ENCODE measurements around the gene MCM10. TPM values are rescaled to one million over a fixed set of nuclear protein-coding genes. Genes with fewer than 3 reads are reported as not detected.
"Not testable (repeated sequence)": the region's sequence is repeated elsewhere in the genome, so short reads cannot be mapped to it uniquely, and the experiment has no call there.

Gene MCM10
- total and polyA plus RNA-seq, 2 donors = 0.27 to 15.7 TPM

DNA sequence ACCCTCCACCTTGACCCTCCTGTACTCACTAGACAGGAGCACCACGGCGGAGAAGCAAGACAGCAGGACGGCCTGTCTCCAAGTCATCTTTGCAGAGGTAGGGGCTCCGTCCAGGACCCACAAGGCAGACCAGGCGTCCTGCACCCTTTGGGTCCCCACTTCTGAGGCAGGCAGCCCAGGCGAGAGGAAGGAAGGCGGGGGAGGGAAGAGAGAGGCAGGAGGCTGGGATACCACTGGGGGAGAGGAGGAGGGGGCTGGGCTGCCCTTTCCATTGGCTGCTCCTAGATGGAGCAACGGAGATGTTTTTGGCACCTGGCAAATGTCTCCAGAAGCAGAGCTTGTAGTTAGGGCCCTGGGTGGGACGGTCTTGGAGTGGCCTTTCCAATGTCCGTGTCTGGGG lies 72.8 kb downstream of the MCM10 start, which contains the start of gene UCMA:
Gene UCMA (minus strand): TSS at position 203 of the 400 bp plus-strand sequence. CDS start 116 bp downstream, at position 87.
- H3K36me3 ChIP-seq (ENCODE audit: control insufficient read depth in 2 of 2, insufficient read depth in 2 of 2, low read length in 1 of 2) = no peaks in the 10 kb centered on the region
- no peak within 1 kb of the TSS for H3K4me3 ChIP-seq (ENCODE audit: low read length in 2 of 2)
- no peak within 1 kb of the TSS for H3K27ac ChIP-seq (ENCODE audit: low read depth in 1 of 2, low read length in 1 of 2)
- WGBS = 82% methylated on average over 10 of the region's 10 CpGs
- no peaks in the 10 kb centered on the region for H3K9me3 ChIP-seq (ENCODE audit: control insufficient read depth in 2 of 2, insufficient read depth in 1 of 2, low read length in 1 of 2)
- DNase-seq (ENCODE audit: low read depth in 6 of 9, low spot score in 9 of 9) = no peak
- no peaks in the 10 kb centered on the region for H3K4me1 ChIP-seq (ENCODE audit: control insufficient read depth in 2 of 2, insufficient read depth in 2 of 2, low read length in 2 of 2)
- H3K27me3 ChIP-seq (ENCODE audit: control insufficient read depth in 2 of 2, insufficient read depth in 1 of 2, low read length in 1 of 2) = peaks cover 0 to 5% of the 10 kb centered on the region in 2 donors

DNA sequence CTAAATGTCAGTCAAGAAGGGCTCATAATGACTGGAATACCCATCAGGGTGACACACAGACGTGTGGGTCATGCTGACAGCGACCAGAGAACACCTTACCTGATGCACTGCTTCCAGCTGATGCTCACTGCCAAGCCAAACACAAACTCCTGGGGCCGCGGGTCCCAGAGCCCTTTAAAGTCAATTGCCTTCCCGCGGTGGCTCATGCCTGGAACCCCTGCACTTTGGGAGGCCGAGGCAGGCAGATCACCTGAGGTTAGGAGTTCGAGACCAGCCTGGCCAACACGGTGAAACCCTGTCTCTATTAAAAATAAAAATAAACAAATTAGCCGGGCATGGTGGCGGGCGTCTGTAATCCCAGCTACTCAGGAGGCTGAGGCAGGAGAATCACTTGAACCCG lies 73.4 kb downstream of the MCM10 start:
- not testable (repeated sequence) for DNase-seq (ENCODE audit: low read depth in 6 of 9, low spot score in 9 of 9); H3K27ac ChIP-seq (ENCODE audit: low read depth in 1 of 2, low read length in 1 of 2); H3K27me3 ChIP-seq (ENCODE audit: control insufficient read depth in 2 of 2, insufficient read depth in 1 of 2, low read length in 1 of 2); H3K4me3 ChIP-seq (ENCODE audit: low read length in 2 of 2); H3K36me3 ChIP-seq (ENCODE audit: control insufficient read depth in 2 of 2, insufficient read depth in 2 of 2, low read length in 1 of 2); H3K4me1 ChIP-seq (ENCODE audit: control insufficient read depth in 2 of 2, insufficient read depth in 2 of 2, low read length in 2 of 2); H3K9me3 ChIP-seq (ENCODE audit: control insufficient read depth in 2 of 2, insufficient read depth in 1 of 2, low read length in 1 of 2)
- WGBS = 94% methylated on average over 13 of the region's 13 CpGs

DNA sequence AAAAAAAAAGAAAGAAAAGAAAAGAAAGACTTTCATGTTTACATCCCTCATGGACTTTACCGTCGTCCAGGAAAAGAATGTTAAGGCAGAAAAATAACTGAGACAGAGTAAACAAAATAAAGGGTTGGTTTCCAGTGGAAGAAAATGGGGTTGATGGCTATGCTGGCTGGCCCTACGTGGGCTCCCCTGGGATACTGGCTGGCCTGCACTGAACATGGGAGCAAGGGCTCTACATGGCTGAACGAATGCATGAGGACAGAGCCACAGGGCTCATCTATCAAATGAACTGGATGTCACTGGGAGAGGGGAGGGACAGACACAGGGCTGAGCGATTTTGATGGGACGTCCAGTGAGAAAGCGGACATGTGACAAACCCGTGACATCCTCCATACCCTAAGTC lies 75.3 kb downstream of the MCM10 start:
- no peak for DNase-seq (ENCODE audit: low read depth in 6 of 9, low spot score in 9 of 9)
- no peaks in the 10 kb centered on the region for H3K4me1 ChIP-seq (ENCODE audit: control insufficient read depth in 2 of 2, insufficient read depth in 2 of 2, low read length in 2 of 2)
- peaks cover 0 to 5% of the 10 kb centered on the region in 2 donors for H3K27me3 ChIP-seq (ENCODE audit: control insufficient read depth in 2 of 2, insufficient read depth in 1 of 2, low read length in 1 of 2)
- H3K36me3 ChIP-seq (ENCODE audit: control insufficient read depth in 2 of 2, insufficient read depth in 2 of 2, low read length in 1 of 2) = no peaks in the 10 kb centered on the region
- H3K9me3 ChIP-seq (ENCODE audit: control insufficient read depth in 2 of 2, insufficient read depth in 1 of 2, low read length in 1 of 2) = no peaks in the 10 kb centered on the region
- 93% methylated on average over 8 of the region's 8 CpGs for WGBS
- no peak overlapping the region for H3K27ac ChIP-seq (ENCODE audit: low read depth in 1 of 2, low read length in 1 of 2)
- H3K4me3 ChIP-seq (ENCODE audit: low read length in 2 of 2) = no peak overlapping the region

DNA sequence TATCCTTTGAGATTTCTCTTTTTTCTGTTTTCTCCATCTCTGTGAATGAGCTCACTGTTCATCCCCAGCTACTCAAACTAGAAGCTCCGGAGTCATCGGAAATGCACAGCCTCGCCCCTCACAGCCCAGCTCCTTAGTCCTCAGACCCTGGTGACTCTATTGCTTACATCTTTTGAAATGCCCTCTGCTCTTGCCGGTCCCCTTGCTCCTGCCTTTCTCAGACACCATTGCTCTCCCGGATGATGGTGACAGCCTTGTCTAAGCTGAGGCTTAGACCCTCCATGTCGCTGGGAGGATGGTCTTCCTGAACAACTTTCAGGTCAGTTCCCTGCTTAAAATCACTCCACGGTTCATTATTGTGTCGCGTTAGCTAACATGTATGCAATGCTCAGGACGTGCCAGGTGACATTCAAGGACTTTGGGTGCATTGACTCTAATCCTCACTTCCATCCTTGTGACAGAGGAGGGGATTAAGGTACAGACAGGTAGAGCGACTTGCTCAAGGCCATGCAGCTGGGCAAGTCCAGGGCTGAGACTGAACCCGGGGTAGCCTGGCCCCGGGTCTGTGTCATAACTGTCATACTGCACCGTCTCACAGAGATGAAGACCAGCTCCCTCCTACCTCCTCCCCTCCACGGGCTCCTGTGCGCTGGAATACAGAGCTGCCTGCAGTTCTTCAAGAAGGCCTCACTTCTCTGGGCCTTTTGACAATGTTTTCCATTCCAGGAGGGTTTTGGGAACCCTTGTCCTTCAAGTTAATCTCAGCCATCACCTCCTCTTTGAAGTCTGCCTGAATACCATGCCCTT lies 77.1 kb downstream of the MCM10 start:
- H3K27ac ChIP-seq (ENCODE audit: low read depth in 1 of 2, low read length in 1 of 2) = no peak overlapping the region
- 95% methylated on average over 16 of the region's 16 CpGs for WGBS

DNA sequence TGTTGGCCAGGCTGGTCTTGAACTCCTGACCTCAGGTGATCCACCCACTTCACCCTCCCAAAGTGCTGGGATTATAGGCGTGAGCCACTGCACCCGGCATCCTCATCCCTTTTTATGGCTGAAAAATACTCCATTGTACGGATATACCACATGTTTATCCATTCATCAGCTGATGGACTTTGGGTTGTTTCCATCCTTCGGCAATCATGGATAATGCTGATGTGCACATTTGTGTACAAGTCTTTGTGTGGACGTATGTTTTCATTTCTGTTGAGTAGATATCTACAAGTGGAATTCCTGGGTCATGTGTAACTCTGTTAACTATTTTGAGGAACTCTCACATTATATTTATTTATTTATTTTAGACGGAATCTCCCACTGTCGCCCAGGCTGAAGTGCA lies 78.6 kb downstream of the MCM10 start:
- no peak overlapping the region for H3K27ac ChIP-seq (ENCODE audit: low read depth in 1 of 2, low read length in 1 of 2)
- H3K36me3 ChIP-seq (ENCODE audit: control insufficient read depth in 2 of 2, insufficient read depth in 2 of 2, low read length in 1 of 2) = no peaks in the 10 kb centered on the region
- no peaks in the 10 kb centered on the region for H3K4me1 ChIP-seq (ENCODE audit: control insufficient read depth in 2 of 2, insufficient read depth in 2 of 2, low read length in 2 of 2)
- no peak overlapping the region for H3K4me3 ChIP-seq (ENCODE audit: low read length in 2 of 2)
- DNase-seq (ENCODE audit: low read depth in 6 of 9, low spot score in 9 of 9) = no peak
- H3K27me3 ChIP-seq (ENCODE audit: control insufficient read depth in 2 of 2, insufficient read depth in 1 of 2, low read length in 1 of 2) = no peaks in the 10 kb centered on the region
- H3K9me3 ChIP-seq (ENCODE audit: control insufficient read depth in 2 of 2, insufficient read depth in 1 of 2, low read length in 1 of 2) = no peaks in the 10 kb centered on the region
- WGBS = 97% methylated on average over 7 of the region's 7 CpGs

More for the DNA sequence above, 77.1 kb downstream of the MCM10 start:
- Histone ChIP-seq H3K9me3 (ENCODE audit: control insufficient read depth in 2 of 2, insufficient read depth in 1 of 2, low read length in 1 of 2) (no peaks in the 10 kb centered on the region), H3K4me1 (ENCODE audit: control insufficient read depth in 2 of 2, insufficient read depth in 2 of 2, low read length in 2 of 2) (no peaks in the 10 kb centered on the region), H3K27me3 (ENCODE audit: control insufficient read depth in 2 of 2, insufficient read depth in 1 of 2, low read length in 1 of 2) (peaks cover 0 to 2% of the 10 kb centered on the region in 2 donors), H3K36me3 (ENCODE audit: control insufficient read depth in 2 of 2, insufficient read depth in 2 of 2, low read length in 1 of 2) (no peaks in the 10 kb centered on the region), H3K4me3 (ENCODE audit: low read length in 2 of 2) (no peak overlapping the region)
- no peak for DNase-seq (ENCODE audit: low read depth in 6 of 9, low spot score in 9 of 9)

DNA sequence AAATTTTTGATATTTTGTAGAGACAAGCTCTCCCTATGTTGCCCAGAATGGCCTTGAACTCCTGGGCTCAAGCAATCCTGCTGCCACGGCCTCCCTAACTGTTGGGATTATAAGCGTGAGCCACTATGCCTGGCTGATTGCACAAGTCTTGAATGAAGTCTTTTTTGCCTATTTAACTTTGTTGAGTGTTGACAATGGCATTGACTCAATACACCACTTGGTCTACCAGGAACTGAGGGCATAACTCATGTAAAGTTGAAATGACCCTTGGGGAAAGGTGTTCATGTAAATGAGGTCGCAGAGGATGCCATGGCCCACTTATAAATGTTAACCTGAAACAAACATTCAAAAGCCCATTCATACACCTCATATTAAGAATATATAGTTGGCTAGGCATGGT lies 80.3 kb downstream of the MCM10 start:
- H3K36me3 ChIP-seq (ENCODE audit: control insufficient read depth in 2 of 2, insufficient read depth in 2 of 2, low read length in 1 of 2) = no peaks in the 10 kb centered on the region
- no peak overlapping the region for H3K4me3 ChIP-seq (ENCODE audit: low read length in 2 of 2)

DNA sequence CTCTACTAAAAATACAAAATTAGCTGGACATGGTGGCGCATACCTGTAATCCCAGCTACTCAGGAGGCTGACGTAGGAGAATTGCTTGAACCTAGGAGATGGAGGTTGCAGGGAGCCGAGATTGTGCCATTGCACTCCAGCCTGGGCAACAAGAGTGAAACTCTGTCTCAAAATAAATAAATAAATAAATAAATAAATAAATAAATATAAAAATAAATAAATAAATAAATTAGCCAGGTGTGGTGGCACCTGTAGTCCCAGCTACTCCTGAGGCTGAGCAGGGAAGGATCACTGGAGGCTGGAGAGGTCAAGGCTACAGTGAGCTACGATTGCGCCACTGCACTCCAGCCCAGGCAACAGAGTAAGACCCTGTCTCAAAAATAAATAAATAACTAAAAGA lies 80.9 kb downstream of the MCM10 start:
- H3K27me3 ChIP-seq (ENCODE audit: control insufficient read depth in 2 of 2, insufficient read depth in 1 of 2, low read length in 1 of 2); H3K36me3 ChIP-seq (ENCODE audit: control insufficient read depth in 2 of 2, insufficient read depth in 2 of 2, low read length in 1 of 2); H3K9me3 ChIP-seq (ENCODE audit: control insufficient read depth in 2 of 2, insufficient read depth in 1 of 2, low read length in 1 of 2); H3K27ac ChIP-seq (ENCODE audit: low read depth in 1 of 2, low read length in 1 of 2); H3K4me3 ChIP-seq (ENCODE audit: low read length in 2 of 2); H3K4me1 ChIP-seq (ENCODE audit: control insufficient read depth in 2 of 2, insufficient read depth in 2 of 2, low read length in 2 of 2); DNase-seq (ENCODE audit: low read depth in 6 of 9, low spot score in 9 of 9): not testable (repeated sequence)
- 90% methylated on average over 5 of the region's 5 CpGs for WGBS

More for the DNA sequence above, 80.3 kb downstream of the MCM10 start:
- Histone ChIP-seq H3K27me3 (ENCODE audit: control insufficient read depth in 2 of 2, insufficient read depth in 1 of 2, low read length in 1 of 2) (no peaks in the 10 kb centered on the region), H3K4me1 (ENCODE audit: control insufficient read depth in 2 of 2, insufficient read depth in 2 of 2, low read length in 2 of 2) (no peaks in the 10 kb centered on the region), H3K9me3 (ENCODE audit: control insufficient read depth in 2 of 2, insufficient read depth in 1 of 2, low read length in 1 of 2) (no peaks in the 10 kb centered on the region), H3K27ac (ENCODE audit: low read depth in 1 of 2, low read length in 1 of 2) (no peak overlapping the region)
- no peak for DNase-seq (ENCODE audit: low read depth in 6 of 9, low spot score in 9 of 9)
- whole genome bisulfite sequencing = 96% methylated on average over 3 of the region's 3 CpGs

DNA sequence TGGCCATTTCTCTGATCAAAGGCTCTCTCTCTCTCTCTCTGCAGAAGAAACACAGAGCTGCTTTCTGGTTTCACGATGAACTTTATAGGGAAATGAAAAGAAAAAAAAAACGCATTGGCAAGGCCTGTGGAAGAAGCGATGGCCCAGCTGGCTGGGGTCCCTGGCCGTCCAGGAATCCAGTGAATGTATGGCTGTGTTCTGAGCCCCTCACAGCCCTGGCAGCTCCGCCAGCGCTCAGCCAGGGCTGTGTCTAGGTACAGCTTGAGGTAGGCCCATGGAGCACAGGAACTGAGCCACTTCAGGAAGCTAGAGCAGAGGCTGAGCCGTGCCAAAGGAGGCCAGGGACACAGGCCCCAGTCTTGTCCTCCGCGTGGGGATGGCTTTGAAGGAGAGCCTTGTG lies 85.9 kb downstream of the MCM10 start:
- no peak overlapping the region for H3K4me3 ChIP-seq (ENCODE audit: low read length in 2 of 2)
- DNase-seq (ENCODE audit: low read depth in 6 of 9, low spot score in 9 of 9) = no peak
- H3K27me3 ChIP-seq (ENCODE audit: control insufficient read depth in 2 of 2, insufficient read depth in 1 of 2, low read length in 1 of 2) = no peaks in the 10 kb centered on the region
- H3K36me3 ChIP-seq (ENCODE audit: control insufficient read depth in 2 of 2, insufficient read depth in 2 of 2, low read length in 1 of 2) = no peaks in the 10 kb centered on the region
- no peaks in the 10 kb centered on the region for H3K9me3 ChIP-seq (ENCODE audit: control insufficient read depth in 2 of 2, insufficient read depth in 1 of 2, low read length in 1 of 2)
- no peaks in the 10 kb centered on the region for H3K4me1 ChIP-seq (ENCODE audit: control insufficient read depth in 2 of 2, insufficient read depth in 2 of 2, low read length in 2 of 2)
- H3K27ac ChIP-seq (ENCODE audit: low read depth in 1 of 2, low read length in 1 of 2) = no peak overlapping the region
- 95% methylated on average over 9 of the region's 9 CpGs for WGBS

DNA sequence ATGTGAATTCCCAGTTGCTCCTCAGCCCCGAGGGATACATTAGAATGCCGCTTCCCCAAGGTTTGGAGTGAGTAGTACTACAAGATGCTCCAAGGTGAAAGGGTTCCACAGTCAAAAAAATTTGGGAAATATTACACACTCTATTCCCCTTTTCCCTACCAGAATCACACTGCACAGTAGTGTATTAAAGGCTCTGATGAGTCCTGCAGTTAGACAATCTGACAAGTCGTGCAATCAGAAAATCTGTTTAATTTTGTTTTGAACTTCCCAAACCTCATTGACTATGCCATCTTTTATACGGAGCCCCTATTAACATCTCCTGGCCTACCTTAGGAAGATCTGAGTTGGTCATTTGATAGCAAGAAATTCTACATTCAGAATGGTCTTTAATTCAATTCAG lies 86.4 kb downstream of the MCM10 start:
- no peak for DNase-seq (ENCODE audit: low read depth in 6 of 9, low spot score in 9 of 9)
- Histone ChIP-seq H3K9me3 (ENCODE audit: control insufficient read depth in 2 of 2, insufficient read depth in 1 of 2, low read length in 1 of 2) (no peaks in the 10 kb centered on the region), H3K27me3 (ENCODE audit: control insufficient read depth in 2 of 2, insufficient read depth in 1 of 2, low read length in 1 of 2) (no peaks in the 10 kb centered on the region), H3K4me1 (ENCODE audit: control insufficient read depth in 2 of 2, insufficient read depth in 2 of 2, low read length in 2 of 2) (no peaks in the 10 kb centered on the region), H3K36me3 (ENCODE audit: control insufficient read depth in 2 of 2, insufficient read depth in 2 of 2, low read length in 1 of 2) (no peaks in the 10 kb centered on the region), H3K27ac (ENCODE audit: low read depth in 1 of 2, low read length in 1 of 2) (no peak overlapping the region), H3K4me3 (ENCODE audit: low read length in 2 of 2) (no peak overlapping the region)
- 98% methylated on average over 4 of the region's 4 CpGs for WGBS

All from thymus (tissue), 11 donors.